ENCODE results near the gene CD300LD.

CD300LD gene

GRCh38 chr17:74571621-74572270 is 20.3 kb downstream of the CD300LD start:
- H3K27me3 ChIP-seq (ENCODE audit: insufficient read depth, low read length): no peaks in the 10 kb centered on the region
- no peak overlapping the region for H3K27ac ChIP-seq (ENCODE audit: low read depth, low read length, poor library complexity, severe bottlenecking)
- H3K9me3 ChIP-seq (ENCODE audit: low read length): no peaks in the 10 kb centered on the region
- H3K9me2 ChIP-seq (ENCODE audit: low read depth, low read length): no peaks in the 10 kb centered on the region
- no peak overlapping the region for H3K9ac ChIP-seq (ENCODE audit: low read length)
- H4K20me1 ChIP-seq (ENCODE audit: insufficient read depth, low read length): no peaks in the 10 kb centered on the region
- no peaks in the 10 kb centered on the region for H3K36me3 ChIP-seq (ENCODE audit: insufficient read depth, low read length)
- H3K4me3 ChIP-seq (ENCODE audit: low read depth, low read length, poor library complexity, severe bottlenecking): no peak overlapping the region
- H3K4me2 ChIP-seq (ENCODE audit: low read length): no peak overlapping the region
- H3K4me1 ChIP-seq (ENCODE audit: insufficient read depth, low read length, severe bottlenecking): no peaks in the 10 kb centered on the region
- no peaks in the 10 kb centered on the region for H3K79me2 ChIP-seq (ENCODE audit: insufficient read depth, low read length)
- H2AFZ ChIP-seq (ENCODE audit: low read length): no peak overlapping the region
- no peaks in the 10 kb centered on the region for H3F3A ChIP-seq (ENCODE audit: insufficient read depth, low read length)
- TF ChIP-seq CTCF (IDR thresholded peaks at IDR 0.05; ENCODE audit: low read length): no peak
- TF ChIP-seq EZH2 (IDR thresholded peaks at IDR 0.05; ENCODE audit: borderline replicate concordance, low read length): no peak

- H3K4me3 ChIP-seq (ENCODE audit: low read depth, low read length, poor library complexity, severe bottlenecking): no peak overlapping the region
- no peaks in the 10 kb centered on the region for H3K9me3 ChIP-seq (ENCODE audit: low read length)
- no peak overlapping the region for H3K4me2 ChIP-seq (ENCODE audit: low read length)
- no peaks in the 10 kb centered on the region for H3K79me2 ChIP-seq (ENCODE audit: insufficient read depth, low read length)
- H3K27me3 ChIP-seq (ENCODE audit: insufficient read depth, low read length): no peaks in the 10 kb centered on the region
- no peak overlapping the region for H2AFZ ChIP-seq (ENCODE audit: low read length)
- H4K20me1 ChIP-seq (ENCODE audit: insufficient read depth, low read length): no peaks in the 10 kb centered on the region
- TF ChIP-seq CTCF (IDR thresholded peaks at IDR 0.05; ENCODE audit: low read length): no peak
- TF ChIP-seq EZH2 (IDR thresholded peaks at IDR 0.05; ENCODE audit: borderline replicate concordance, low read length): no peak
- no peaks in the 10 kb centered on the region for H3K9me2 ChIP-seq (ENCODE audit: low read depth, low read length)
- H3K4me1 ChIP-seq (ENCODE audit: insufficient read depth, low read length, severe bottlenecking): no peaks in the 10 kb centered on the region
- no peaks in the 10 kb centered on the region for H3K36me3 ChIP-seq (ENCODE audit: insufficient read depth, low read length)
- H3F3A ChIP-seq (ENCODE audit: insufficient read depth, low read length): no peaks in the 10 kb centered on the region
- H3K27ac ChIP-seq (ENCODE audit: low read depth, low read length, poor library complexity, severe bottlenecking): no peak overlapping the region
- H3K9ac ChIP-seq (ENCODE audit: low read length): no peak overlapping the region
Measured at GRCh38 chr17:74569020-74570003, 22.8 kb downstream of the CD300LD start.

- Histone ChIP-seq H3K9me2 (ENCODE audit: low read depth, low read length) (no peaks in the 10 kb centered on the region), H3K9ac (ENCODE audit: low read length) (no peak overlapping the region), H2AFZ (ENCODE audit: low read length) (no peak overlapping the region), H3K4me1 (ENCODE audit: insufficient read depth, low read length, severe bottlenecking) (no peaks in the 10 kb centered on the region), H3K9me3 (ENCODE audit: low read length) (no peaks in the 10 kb centered on the region), H4K20me1 (ENCODE audit: insufficient read depth, low read length) (no peaks in the 10 kb centered on the region), H3K79me2 (ENCODE audit: insufficient read depth, low read length) (no peaks in the 10 kb centered on the region), H3K4me2 (ENCODE audit: low read length) (no peak overlapping the region), H3K27me3 (ENCODE audit: insufficient read depth, low read length) (no peaks in the 10 kb centered on the region), H3K27ac (ENCODE audit: low read depth, low read length, poor library complexity, severe bottlenecking) (no peak overlapping the region), H3F3A (ENCODE audit: insufficient read depth, low read length) (no peaks in the 10 kb centered on the region), H3K4me3 (ENCODE audit: low read depth, low read length, poor library complexity, severe bottlenecking) (no peak overlapping the region), H3K36me3 (ENCODE audit: insufficient read depth, low read length) (no peaks in the 10 kb centered on the region)
- TF ChIP-seq CTCF (IDR thresholded peaks at IDR 0.05; ENCODE audit: low read length) (no peak), EZH2 (IDR thresholded peaks at IDR 0.05; ENCODE audit: borderline replicate concordance, low read length) (no peak)
Measured at GRCh38 chr17:74568106-74568873, 23.8 kb downstream of the CD300LD start.
